ENCODE results near the gene KIF15. TPM values are rescaled to one million over a fixed set of nuclear protein-coding genes. Genes with fewer than 3 reads are reported as not detected.

The KIF15 gene
- total and polyA plus RNA-seq, 3 donors from 2014 or later, result 10.1 to 26.5 (median 16.7) TPM

- H3K4me3 ChIP-seq, result peak within 1 kb of the TSS; percentile 73 to 83
- peaks cover 4% of the 10 kb centered on the region for H3K4me1 ChIP-seq
- H3K27ac ChIP-seq, result peak within 1 kb of the TSS in 1 of 2 donors; percentile 37
- intact Hi-C loops (cut with DNase I; ENCODE audit: low total_unique reads), result no loop called here
- no peaks in the 10 kb centered on the region for H3K9me3 ChIP-seq
- no peak for TF ChIP-seq CTCF (IDR thresholded peaks at IDR 0.05)
- TF ChIP-seq POLR2A (IDR thresholded peaks at IDR 0.05), result no peak
- peak; percentile 98 for DNase-seq
- H3K36me3 ChIP-seq (ENCODE audit: low read depth, missing control alignments), result no peaks in the 10 kb centered on the region
- 1 to 2% methylated on average over 9 to 46 of the region's 46 CpGs for WGBS, 2 donors
- no peaks in the 10 kb centered on the region for H3K27me3 ChIP-seq
Measured at GRCh38 chr3:44729384-44729910, 32.1 kb upstream of the KIF15 start, which contains the start of gene ZNF501. TSS of gene ZNF501 (plus strand) at chr3:44729635. CDS start at chr3:44734422, 4,787 bp downstream.

- Histone ChIP-seq H3K4me3 (no peak overlapping the region), H3K36me3 (ENCODE audit: low read depth, missing control alignments) (no peaks in the 10 kb centered on the region), H3K27ac (no peak overlapping the region), H3K9me3 (no peaks in the 10 kb centered on the region), H3K4me1 (no peaks in the 10 kb centered on the region), H3K27me3 (no peaks in the 10 kb centered on the region)
- WGBS, 2 donors, result 88 to 97% methylated on average over 3 of the region's 3 CpGs
- no peak for DNase-seq
- no peak for TF ChIP-seq POLR2A (IDR thresholded peaks at IDR 0.05)
- TF ChIP-seq CTCF (IDR thresholded peaks at IDR 0.05), result no peak
- intact Hi-C loops (cut with DNase I; ENCODE audit: low total_unique reads), result no loop called here
Measured at GRCh38 chr3:44734646-44735168, 26.9 kb upstream of the KIF15 start.

GRCh38 chr3:44761101-44761423 lies 532 bp upstream of the KIF15 start:
- no peak for DNase-seq
- intact Hi-C loops (cut with DNase I; ENCODE audit: low total_unique reads), result no loop called here
- Histone ChIP-seq H3K27me3 (no peaks in the 10 kb centered on the region), H3K27ac (peak overlapping the region; percentile 52 to 69), H3K4me1 (peaks cover 5% of the 10 kb centered on the region), H3K4me3 (peak overlapping the region; percentile 77 to 78), H3K9me3 (no peaks in the 10 kb centered on the region), H3K36me3 (ENCODE audit: low read depth, missing control alignments) (no peaks in the 10 kb centered on the region)
- 2 to 3% methylated on average over 15 of the region's 15 CpGs for WGBS, 2 donors
- no peak for TF ChIP-seq CTCF (IDR thresholded peaks at IDR 0.05)
- no peak for TF ChIP-seq POLR2A (IDR thresholded peaks at IDR 0.05)

DNA sequence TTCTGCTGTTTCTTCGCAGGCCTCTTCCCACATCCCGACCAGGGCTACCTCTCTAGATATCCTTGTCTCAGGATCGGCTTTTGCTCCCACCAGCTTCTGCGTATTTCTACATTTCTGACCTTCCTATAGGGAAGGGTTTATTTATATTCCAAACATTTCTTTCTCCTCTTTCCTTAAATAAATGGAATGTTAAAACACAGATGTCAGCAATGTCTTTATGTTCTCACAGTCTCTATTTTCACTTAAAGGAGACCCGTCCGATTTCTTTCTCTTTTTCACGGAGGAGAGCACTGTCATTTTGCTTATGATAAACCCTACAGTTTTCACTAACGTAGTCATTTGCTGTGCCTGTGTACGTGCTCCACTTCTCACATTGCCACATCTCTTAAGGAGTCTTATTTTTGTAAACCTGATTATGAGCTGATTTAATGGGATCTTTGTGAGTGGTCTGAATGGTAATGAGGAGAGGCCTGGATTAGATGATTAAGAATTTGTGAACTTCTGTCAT lies 630 bp downstream of the KIF15 start:
- intact Hi-C loops (cut with DNase I; ENCODE audit: low total_unique reads), result no loop called here
- H3K36me3 ChIP-seq (ENCODE audit: low read depth, missing control alignments), result no peaks in the 10 kb centered on the region
- H3K27me3 ChIP-seq, result no peaks in the 10 kb centered on the region
- no peak for TF ChIP-seq CTCF (IDR thresholded peaks at IDR 0.05)
- no peak for TF ChIP-seq POLR2A (IDR thresholded peaks at IDR 0.05)
- no peaks in the 10 kb centered on the region for H3K9me3 ChIP-seq
- H3K4me1 ChIP-seq, result peaks cover 5% of the 10 kb centered on the region
- DNase-seq, result no peak
- peak overlapping the region in 1 of 2 donors; percentile 69 for H3K27ac ChIP-seq
- H3K4me3 ChIP-seq, result peak overlapping the region; percentile 77 to 78
- WGBS, 2 donors, result 2 to 3% methylated on average over 9 of the region's 9 CpGs

- no peak for DNase-seq
- TF ChIP-seq CTCF (IDR thresholded peaks at IDR 0.05) (no peak), POLR2A (IDR thresholded peaks at IDR 0.05) (no peak)
- Histone ChIP-seq H3K27me3 (no peaks in the 10 kb centered on the region), H3K9me3 (no peaks in the 10 kb centered on the region), H3K36me3 (ENCODE audit: low read depth, missing control alignments) (no peaks in the 10 kb centered on the region), H3K4me3 (peak overlapping the region in 1 of 2 donors; percentile 78), H3K4me1 (peaks cover 5% of the 10 kb centered on the region), H3K27ac (no peak overlapping the region)
- intact Hi-C loops (cut with DNase I; ENCODE audit: low total_unique reads), result no loop called here
- 21 to 33% methylated on average over 5 of the region's 5 CpGs for WGBS, 2 donors
Measured at GRCh38 chr3:44762690-44763089, 1.1 kb downstream of the KIF15 start.

Data from testis (tissue), 3 donors.